Prostate gland (tissue), 2 donors: ENCODE measurements around the gene MICAL3. TPM values are rescaled to one million over a fixed set of nuclear protein-coding genes. Genes with fewer than 3 reads are reported as not detected.
"Not testable (repeated sequence)": the region's sequence is repeated elsewhere in the genome, so short reads cannot be mapped to it uniquely, and the experiment has no call there.

Source experiments
- DNase-seq: peaks from one replicate; pipeline ENCODE4 v3.0.0-alpha.2; 2019; ENCODE audit warnings: low spot score
- H3K27ac ChIP-seq, 2 donors: fragments of 200-600 bp; sonication (generic); 2 replicates each; pipeline ENCODE4 v1.5.1; 2017 to 2019
- H3K27me3 ChIP-seq: fragments of 200-600 bp; sonication (generic); replicated peaks from 2 replicates; pipeline ENCODE4 v1.5.1; 2019; ENCODE audit not compliant: insufficient read depth
- H3K36me3 ChIP-seq, 2 donors: fragments of 200-600 bp; sonication (generic); 1 replicate in 1 of 2; 2 replicates in 1 of 2; pipeline versions ENCODE4 v1.5.1 to v1.8.1; 2017 to 2019
- H3K4me1 ChIP-seq: fragments of 200-600 bp; sonication (generic); replicated peaks from 2 replicates; pipeline ENCODE4 v1.5.1; 2019
- H3K4me3 ChIP-seq, 2 donors: fragments of 200-600 bp; sonication (generic); 2 replicates each; pipeline ENCODE4 v1.5.1; 2017 to 2019
- H3K9me3 ChIP-seq: fragments of 200-600 bp; sonication (generic); 2 replicates; pipeline ENCODE4 v1.5.1; 2017
- POLR2A ChIP-seq: fragments of 450-650 bp; IDR thresholded peaks from one replicate; pipeline ENCODE4 v1.6.1; 2016; ENCODE audit warnings: antibody characterized with exemption, mild to moderate bottlenecking
- POLR2AphosphoS5 ChIP-seq: sonication (generic); formaldehyde crosslinking; IDR thresholded peaks from one replicate; pipeline ENCODE4 v1.6.1; 2017; ENCODE audit warnings: antibody characterized with exemption
- WGBS: methylation state at CpG from one replicate; pipeline ENCODE4 v1.1.5; 2018; 5-methylcytosine and 5-hydroxymethylcytosine counted together
- intact Hi-C: fragments of 100-400 bp; cut with DNase I; formaldehyde crosslinking; loops from one replicate; pipeline ENCODE4 v1.14.2; 2022
- total RNA-seq, 2 donors: library from RNA; depleted of rRNA; stranded (reverse); fragments of >200 nt; gene quantifications; one replicate each; pipeline ENCODE4 v1.1.0, GENCODE V29; 2016
- TF ChIP-seq, protein P1 (sequence below), 4 experiments: fragments of 200-600 bp in 2 of 4; fragments of 450-650 bp in 2 of 4; sonication (generic) in 2 of 4; IDR thresholded peaks; 1 replicate in 3 of 4; 2 replicates in 1 of 4; pipeline ENCODE4 v1.5.1; 2016 to 2019; ENCODE audit warnings: antibody characterized with exemption in 4 of 4, mild to moderate bottlenecking in 2 of 4, moderate library complexity in 2 of 4

MICAL3 gene
- total RNA-seq, 2 donors from 2014 or later: 58.6 to 78.7 TPM

- WGBS: 85% methylated on average over 5 of the region's 5 CpGs
These were observed 26.9 kb downstream of the MICAL3 start for GRCh38 chr22:17997456-17997855.

GRCh38 chr22:17995256-17995655, 29.1 kb downstream of the MICAL3 start:
- H3K27me3 ChIP-seq, H3K4me3 ChIP-seq, H3K36me3 ChIP-seq, H3K9me3 ChIP-seq, H3K4me1 ChIP-seq, DNase-seq, intact Hi-C loops, H3K27ac ChIP-seq: not testable (repeated sequence)
- WGBS: 97% methylated on average over 6 of the region's 6 CpGs

More at GRCh38 chr22:17997456-17997855, 26.9 kb downstream of the MICAL3 start:
- Histone ChIP-seq H3K4me3 (no peak overlapping the region), H3K4me1 (peaks cover 3% of the 10 kb centered on the region), H3K36me3 (no peaks in the 10 kb centered on the region), H3K27ac (no peak overlapping the region), H3K9me3 (no peaks in the 10 kb centered on the region), H3K27me3 (no peaks in the 10 kb centered on the region)
- TF ChIP-seq POLR2A (no peak), POLR2AphosphoS5 (no peak)
- TF ChIP-seq, protein P1, sequence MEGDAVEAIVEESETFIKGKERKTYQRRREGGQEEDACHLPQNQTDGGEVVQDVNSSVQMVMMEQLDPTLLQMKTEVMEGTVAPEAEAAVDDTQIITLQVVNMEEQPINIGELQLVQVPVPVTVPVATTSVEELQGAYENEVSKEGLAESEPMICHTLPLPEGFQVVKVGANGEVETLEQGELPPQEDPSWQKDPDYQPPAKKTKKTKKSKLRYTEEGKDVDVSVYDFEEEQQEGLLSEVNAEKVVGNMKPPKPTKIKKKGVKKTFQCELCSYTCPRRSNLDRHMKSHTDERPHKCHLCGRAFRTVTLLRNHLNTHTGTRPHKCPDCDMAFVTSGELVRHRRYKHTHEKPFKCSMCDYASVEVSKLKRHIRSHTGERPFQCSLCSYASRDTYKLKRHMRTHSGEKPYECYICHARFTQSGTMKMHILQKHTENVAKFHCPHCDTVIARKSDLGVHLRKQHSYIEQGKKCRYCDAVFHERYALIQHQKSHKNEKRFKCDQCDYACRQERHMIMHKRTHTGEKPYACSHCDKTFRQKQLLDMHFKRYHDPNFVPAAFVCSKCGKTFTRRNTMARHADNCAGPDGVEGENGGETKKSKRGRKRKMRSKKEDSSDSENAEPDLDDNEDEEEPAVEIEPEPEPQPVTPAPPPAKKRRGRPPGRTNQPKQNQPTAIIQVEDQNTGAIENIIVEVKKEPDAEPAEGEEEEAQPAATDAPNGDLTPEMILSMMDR (IDR thresholded peaks at IDR 0.05): no peak
- intact Hi-C loops: no loop called here
- DNase-seq: no peak

- no peak overlapping the region for H3K4me3 ChIP-seq
- TF ChIP-seq, protein P1 (IDR thresholded peaks at IDR 0.05): no peak
- TF ChIP-seq POLR2AphosphoS5 (no peak), POLR2A (no peak)
- H3K4me1 ChIP-seq: no peaks in the 10 kb centered on the region
- H3K9me3 ChIP-seq: no peaks in the 10 kb centered on the region
- H3K27me3 ChIP-seq: no peaks in the 10 kb centered on the region
- H3K27ac ChIP-seq: no peak overlapping the region
- no peaks in the 10 kb centered on the region for H3K36me3 ChIP-seq
- WGBS: 86% methylated on average over 10 of the region's 10 CpGs
- intact Hi-C loops: no loop called here
- DNase-seq: no peak
These were observed 29.8 kb downstream of the MICAL3 start for GRCh38 chr22:17994424-17995108.

DNA sequence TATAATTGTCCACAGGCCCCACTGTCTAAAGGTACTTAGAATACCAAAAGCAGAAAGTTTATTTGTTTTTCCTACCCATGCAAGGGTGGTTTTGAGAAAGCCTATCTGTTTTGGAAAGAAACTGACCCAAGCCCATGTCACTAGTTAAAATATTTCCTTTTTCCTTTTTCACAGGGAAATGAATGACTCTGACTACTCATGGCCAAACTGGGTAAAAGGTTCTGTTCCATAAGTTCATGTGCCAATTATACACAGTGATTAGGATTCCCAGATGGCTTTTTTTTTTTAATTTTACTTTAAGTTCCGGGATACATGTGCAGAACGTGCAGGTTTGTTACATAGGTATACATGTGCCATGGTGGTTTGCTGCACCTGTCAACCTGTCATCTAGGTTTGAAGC, 31.4 kb downstream of the MICAL3 start:
- intact Hi-C loops, H3K36me3 ChIP-seq, H3K4me3 ChIP-seq, H3K9me3 ChIP-seq, H3K4me1 ChIP-seq, DNase-seq, H3K27me3 ChIP-seq, H3K27ac ChIP-seq: not testable (repeated sequence)
- whole genome bisulfite sequencing: 83% methylated on average over 2 of the region's 2 CpGs

GRCh38 chr22:17991992-17992391, 32.4 kb downstream of the MICAL3 start:
- intact Hi-C loops, H3K27ac ChIP-seq, H3K4me1 ChIP-seq, DNase-seq, H3K36me3 ChIP-seq, H3K27me3 ChIP-seq, H3K4me3 ChIP-seq, H3K9me3 ChIP-seq: not testable (repeated sequence)
- WGBS: 79% methylated on average over 4 of the region's 4 CpGs

GRCh38 chr22:17990942-17991341, 33.4 kb downstream of the MICAL3 start:
- 53% methylated on average over 8 of the region's 8 CpGs for WGBS

DNA sequence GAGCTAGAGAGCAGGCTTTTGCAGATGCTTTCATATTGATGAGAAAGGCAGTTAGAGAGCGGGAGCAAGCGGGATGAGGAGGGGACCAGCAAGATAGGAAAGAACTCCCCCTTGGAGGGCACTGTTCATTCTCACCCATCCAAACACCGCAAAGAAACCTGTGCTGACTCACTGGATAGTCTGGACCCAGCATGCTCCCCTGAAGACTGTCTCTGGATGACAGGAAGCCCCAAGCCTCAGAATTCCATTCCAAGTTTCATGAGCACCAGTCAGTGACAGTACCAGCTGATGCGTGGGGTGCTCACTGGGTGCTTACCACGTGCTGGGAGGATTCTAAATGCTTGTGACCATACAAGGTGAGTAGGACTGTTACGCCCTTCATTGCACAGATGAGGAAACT, 34.2 kb downstream of the MICAL3 start:
- Histone ChIP-seq H3K4me3 (no peak overlapping the region), H3K27me3 (no peaks in the 10 kb centered on the region), H3K27ac (no peak overlapping the region), H3K9me3 (no peaks in the 10 kb centered on the region), H3K36me3 (no peaks in the 10 kb centered on the region), H3K4me1 (no peaks in the 10 kb centered on the region)
- intact Hi-C loops: no loop called here
- WGBS: 85% methylated on average over 6 of the region's 6 CpGs
- TF ChIP-seq POLR2AphosphoS5 (no peak), POLR2A (no peak)
- TF ChIP-seq, protein P1 (IDR thresholded peaks at IDR 0.05): no peak
- DNase-seq: no peak

More at GRCh38 chr22:17990942-17991341, 33.4 kb downstream of the MICAL3 start:
- H3K4me1 ChIP-seq: no peaks in the 10 kb centered on the region
- DNase-seq: no peak
- no peak overlapping the region for H3K4me3 ChIP-seq
- intact Hi-C loops: no loop called here
- no peak overlapping the region for H3K27ac ChIP-seq
- no peaks in the 10 kb centered on the region for H3K9me3 ChIP-seq
- H3K27me3 ChIP-seq: no peaks in the 10 kb centered on the region
- H3K36me3 ChIP-seq: no peaks in the 10 kb centered on the region
- TF ChIP-seq POLR2A (no peak), POLR2AphosphoS5 (no peak)
